Lung (tissue), 12 donors: ENCODE results near the gene ITIH2. TPM values are rescaled to one million over a fixed set of nuclear protein-coding genes. Genes with fewer than 3 reads are reported as not detected.

Source experiments
- ATAC-seq: fragments of 200-7000 bp; cut with Tn5 transposase; one replicate; pipeline ENCODE4 v1.9.1; 2020; ENCODE audit warnings: moderate number of reproducible peaks; ENCODE audit not compliant: insufficient read depth, low FRiP score
- DNase-seq, 3 donors: peaks; one replicate each; pipeline ENCODE4 v3.0.0-alpha.2; 2013 to 2017
- H3K27ac ChIP-seq, 2 donors: one replicate each; pipeline ENCODE4 v1.5.1; 2013; ENCODE audit warnings: mild to moderate bottlenecking in 2 of 2, moderate library complexity in 2 of 2, control low read depth in 1 of 2, inconsistent platforms in 1 of 2, low read depth in 1 of 2, low read length in 1 of 2
- H3K27me3 ChIP-seq, 3 donors: one replicate each; pipeline ENCODE4 v1.5.1; 2013; ENCODE audit warnings: low read length in 2 of 3; ENCODE audit not compliant: control insufficient read depth in 3 of 3, insufficient read depth in 3 of 3
- H3K36me3 ChIP-seq, 4 donors: one replicate each; pipeline ENCODE4 v1.5.1; 2013; ENCODE audit warnings: low read length in 4 of 4, mild to moderate bottlenecking in 1 of 4, moderate library complexity in 1 of 4; ENCODE audit not compliant: control insufficient read depth in 4 of 4, insufficient read depth in 4 of 4
- H3K4me1 ChIP-seq, 5 donors: one replicate each; pipeline ENCODE4 v1.5.1; 2013; ENCODE audit warnings: low read length in 5 of 5, mild to moderate bottlenecking in 2 of 5, moderate library complexity in 1 of 5; ENCODE audit not compliant: control insufficient read depth in 5 of 5, insufficient read depth in 5 of 5
- H3K4me3 ChIP-seq: one replicate; pipeline ENCODE4 v1.5.1; 2013; ENCODE audit warnings: mild to moderate bottlenecking, control low read depth, moderate library complexity
- H3K9ac ChIP-seq, 2 donors: one replicate each; pipeline ENCODE4 v1.5.1; 2013; ENCODE audit warnings: low read length in 2 of 2, control low read depth in 1 of 2; ENCODE audit not compliant: insufficient read depth in 1 of 2
- H3K9me3 ChIP-seq, 4 donors: one replicate each; pipeline ENCODE4 v1.5.1; 2013; ENCODE audit warnings: low read length in 3 of 4, mild to moderate bottlenecking in 1 of 4, moderate library complexity in 1 of 4; ENCODE audit not compliant: control insufficient read depth in 4 of 4, insufficient read depth in 3 of 4
- CTCF ChIP-seq: IDR thresholded peaks from 2 replicates; pipeline ENCODE4 v1.5.1; 2012; ENCODE audit warnings: mild to moderate bottlenecking; ENCODE audit errors: control extremely low read depth, extremely low read depth
- WGBS, 2 donors: extraction: QIAGEN DNeasy Blood & Tissue Kit; methylation state at CpG; one replicate each; pipeline ENCODE4 v1.1.7; 2013; 5-methylcytosine and 5-hydroxymethylcytosine counted together
- polyA plus RNA-seq, 2 donors: library from polyadenylated mRNA; stranded (reverse); fragments of 200-250 nt; gene quantifications; one replicate each; pipeline ENCODE4 v1.2.1, GENCODE V29; 2013
- total RNA-seq, 2 donors: library from RNA; depleted of rRNA in 1 of 2; stranded (reverse); fragments of >200 nt in 1 of 2; gene quantifications; one replicate each; pipeline ENCODE4 v1.2.1, GENCODE V29; 2014 to 2021
- donor health status: control.
- donor health status: control.
- donor health status: Bipolar disorder and iron deficiency.
- donor health status: healthy.
- donor health status: DM: yes; HTN: yes; CAD: no.

Gene ITIH2
- total and polyA plus RNA-seq, 4 donors: 0.08 to 4.9 (median 0.95) TPM; not detected in 1

- H3K27ac ChIP-seq: no peak overlapping the region
- no peak overlapping the region for H3K4me3 ChIP-seq
- WGBS, 2 donors: 72 to 77% methylated on average over 7 of the region's 7 CpGs
- H3K9me3 ChIP-seq: peaks cover 0 to 2% (median 0%) of the 10 kb centered on the region in 4 donors
- no peaks in the 10 kb centered on the region for H3K4me1 ChIP-seq
- peaks cover 24 to 48% (median 37%) of the 10 kb centered on the region in 4 donors for H3K36me3 ChIP-seq
- TF ChIP-seq CTCF: no peak
- H3K9ac ChIP-seq: no peak overlapping the region
- ATAC-seq (no peak), DNase-seq (no peak)
- no peaks in the 10 kb centered on the region for H3K27me3 ChIP-seq
These were observed 53.4 kb downstream of the ITIH2 start for GRCh38 chr10:7756360-7756992.

GRCh38 chr10:7763929-7764328 is 60.8 kb downstream of the ITIH2 start:
- Histone ChIP-seq H3K27ac (no peak overlapping the region), H3K36me3 (peaks cover 25 to 40% (median 33%) of the 10 kb centered on the region in 4 donors), H3K4me3 (no peak overlapping the region), H3K9ac (no peak overlapping the region), H3K27me3 (no peaks in the 10 kb centered on the region), H3K4me1 (no peaks in the 10 kb centered on the region), H3K9me3 (no peaks in the 10 kb centered on the region)
- DNase-seq (peak in 1 of 3 donors; percentile 23), ATAC-seq (no peak)
- 27 to 59% methylated on average over 5 of the region's 5 CpGs for WGBS, 2 donors
- no peak for TF ChIP-seq CTCF

- ATAC-seq (no peak), DNase-seq (no peak)
- H3K4me3 ChIP-seq: no peak overlapping the region
- no peaks in the 10 kb centered on the region for H3K4me1 ChIP-seq
- 90 to 92% methylated on average over 3 of the region's 3 CpGs for WGBS, 2 donors
- H3K27me3 ChIP-seq: no peaks in the 10 kb centered on the region
- no peak for TF ChIP-seq CTCF
- no peak overlapping the region for H3K27ac ChIP-seq
- H3K9ac ChIP-seq: no peak overlapping the region
- H3K36me3 ChIP-seq: peaks cover 24 to 33% (median 30%) of the 10 kb centered on the region in 4 donors
- H3K9me3 ChIP-seq: no peaks in the 10 kb centered on the region
These were observed 63.1 kb downstream of the ITIH2 start for GRCh38 chr10:7766241-7766640.

- Histone ChIP-seq H3K36me3 (peaks cover 18 to 31% (median 28%) of the 10 kb centered on the region in 4 donors), H3K4me1 (no peaks in the 10 kb centered on the region), H3K9ac (no peak overlapping the region), H3K9me3 (no peaks in the 10 kb centered on the region), H3K4me3 (no peak overlapping the region), H3K27me3 (no peaks in the 10 kb centered on the region), H3K27ac (no peak overlapping the region)
- 96 to 97% methylated on average over 10 of the region's 10 CpGs for WGBS, 2 donors
- TF ChIP-seq CTCF: no peak
- ATAC-seq (no peak), DNase-seq (no peak)
These were observed 64.1 kb downstream of the ITIH2 start for GRCh38 chr10:7767209-7767608.
